NCI-H128 (cell line): ENCODE results near the gene GAD2.
"Not testable (repeated sequence)": the region's sequence is repeated elsewhere in the genome, so short reads cannot be mapped to it uniquely, and the experiment has no call there.

Experiments
- DNase-seq: peaks from one replicate; lab custom pipeline; 2025; ENCODE audit not compliant: unreplicated experiment; lab: John Stamatoyannopoulos, UW

Gene GAD2

GRCh38 chr10:26314265-26315013, 97.9 kb downstream of the GAD2 start:
- DNase-seq = no peak

- DNase-seq = no peak
These were observed 102.1 kb downstream of the GAD2 start for GRCh38 chr10:26318672-26319071.

- DNase-seq = no peak
These were observed 106.6 kb downstream of the GAD2 start for GRCh38 chr10:26323219-26323618.

- DNase-seq = no peak
These were observed 110.3 kb downstream of the GAD2 start for GRCh38 chr10:26326851-26327250.

GRCh38 chr10:26327811-26328210, 111.2 kb downstream of the GAD2 start:
- DNase-seq = no peak

GRCh38 chr10:26331371-26331770, 114.8 kb downstream of the GAD2 start:
- no peak for DNase-seq

GRCh38 chr10:26334232-26334931, 117.8 kb downstream of the GAD2 start:
- DNase-seq = no peak

GRCh38 chr10:26334932-26335573, 118.5 kb downstream of the GAD2 start:
- DNase-seq = no peak

GRCh38 chr10:26335574-26336093, 119.1 kb downstream of the GAD2 start:
- DNase-seq = no peak

- DNase-seq = no peak
These were observed 120.4 kb downstream of the GAD2 start for GRCh38 chr10:26336979-26337378.

- DNase-seq = no peak
These were observed 125.1 kb downstream of the GAD2 start for GRCh38 chr10:26341701-26342100.

GRCh38 chr10:26348821-26349417, 132.3 kb downstream of the GAD2 start:
- not testable (repeated sequence) for DNase-seq
